A673 (cell line): Measurements from ENCODE around the gene EIF4ENIF1. TPM values are rescaled to one million over a fixed set of nuclear protein-coding genes. Genes with fewer than 3 reads are reported as not detected.

Source experiments
- BruUV-seq: library from RNA; stranded (reverse); fragments of 400-500 nt; replicated peaks from 2 replicates; lab custom pipeline; 2021; lab: Mats Ljungman, UMichigan
- CTCF ChIA-PET: fragments of 300-600 bp; sonication (Branson Sonifier 250); formaldehyde crosslinking; loops from one replicate; lab custom pipeline; 2022; ENCODE audit warnings: antibody characterized with exemption; lab: Charles Lee
- POLR2A ChIA-PET: fragments of 300-600 bp; sonication (Branson Sonifier 250); formaldehyde crosslinking; loops from one replicate; lab custom pipeline; 2022; ENCODE audit warnings: antibody characterized with exemption; ENCODE audit not compliant: low non-redundant PET; lab: Charles Lee
- DNase-seq: peaks from one replicate; pipeline ENCODE4 v3.0.0-alpha.2; 2015; ENCODE audit warnings: low spot score
- H3K27ac ChIP-seq: fragments of 200-600 bp; sonication (generic); 2 replicates; pipeline ENCODE4 v1.5.1; 2016; ENCODE audit warnings: mixed run types, low read depth, mild to moderate bottlenecking, mixed read lengths, antibody characterized with exemption, low read length; ENCODE audit not compliant: poor library complexity, severe bottlenecking
- H3K27me3 ChIP-seq: fragments of 200-600 bp; sonication (generic); replicated peaks from 2 replicates; pipeline ENCODE4 v1.6.1; 2017; ENCODE audit warnings: mixed run types, low read depth, mild to moderate bottlenecking, mixed read lengths, antibody characterized with exemption, low read length; ENCODE audit not compliant: insufficient read depth, poor library complexity
- H3K36me3 ChIP-seq: fragments of 200-600 bp; sonication (generic); 2 replicates; pipeline ENCODE4 v1.6.1; 2016; ENCODE audit warnings: mixed run types, mild to moderate bottlenecking, mixed read lengths, antibody characterized with exemption, low read length; ENCODE audit not compliant: insufficient read depth, poor library complexity, severe bottlenecking
- H3K4me1 ChIP-seq: fragments of 200-600 bp; sonication (generic); 2 replicates; pipeline ENCODE4 v1.6.1; 2017; ENCODE audit warnings: mixed run types, mild to moderate bottlenecking, mixed read lengths, antibody characterized with exemption, low read length; ENCODE audit not compliant: insufficient read depth, poor library complexity, severe bottlenecking
- H3K4me3 ChIP-seq: fragments of 200-600 bp; sonication (generic); 2 replicates; pipeline ENCODE4 v1.5.1; 2016; ENCODE audit warnings: low read depth, mixed run types, mild to moderate bottlenecking, mixed read lengths, low read length; ENCODE audit not compliant: poor library complexity, severe bottlenecking
- H3K9me3 ChIP-seq: fragments of 200-600 bp; sonication (generic); 2 replicates; pipeline ENCODE4 v1.6.1; 2016; ENCODE audit warnings: mixed run types, low read depth, mild to moderate bottlenecking, mixed read lengths, antibody characterized with exemption, low read length; ENCODE audit not compliant: poor library complexity, severe bottlenecking
- CTCF ChIP-seq: fragments of 300-800, 200-600 bp; sonication (generic); conservative IDR thresholded peaks from 2 replicates; pipeline ENCODE4 v1.5.1; 2017; ENCODE audit warnings: low read depth, mild to moderate bottlenecking, antibody characterized with exemption, low read length, moderate library complexity, mixed read lengths
- EZH2 ChIP-seq: fragments of 200-600 bp; sonication (generic); IDR thresholded peaks from 2 replicates; pipeline ENCODE4 v1.6.1; 2017; ENCODE audit warnings: borderline replicate concordance, low read depth, mild to moderate bottlenecking, mixed read lengths, antibody characterized with exemption, low read length; ENCODE audit not compliant: poor library complexity, severe bottlenecking
- intact Hi-C: fragments of 100-400 bp; cut with micrococcal nuclease; formaldehyde crosslinking; loops from one replicate; pipeline ENCODE4 v1.10.0; 2022; ENCODE audit not compliant: unreplicated experiment
- total RNA-seq: library from RNA; stranded (reverse); gene quantifications from 2 replicates; pipeline ENCODE4 v1.2.3, GENCODE V29; 2021

Gene EIF4ENIF1
- total RNA-seq, 1 experiment from 2014 or later = 47.7 TPM

GRCh38 chr22:31447337-31447736 lies 42.3 kb downstream of the EIF4ENIF1 start:
- intact Hi-C loops = no loop called here
- Histone ChIP-seq H3K4me3 (no peak overlapping the region), H3K27me3 (no peaks in the 10 kb centered on the region), H3K27ac (no peak overlapping the region), H3K9me3 (no peaks in the 10 kb centered on the region), H3K36me3 (peaks cover 46% of the 10 kb centered on the region), H3K4me1 (no peaks in the 10 kb centered on the region)
- no peak for DNase-seq
- TF ChIP-seq EZH2 (no peak), CTCF (no peak)
- no TSS peak for BruUV-seq
- CTCF ChIA-PET = no interaction called here
- POLR2A ChIA-PET = no interaction called here

- no peak for TF ChIP-seq CTCF
- no peak for TF ChIP-seq EZH2
- POLR2A ChIA-PET = no interaction called here
- intact Hi-C loops = no loop called here
These were observed 42.9 kb downstream of the EIF4ENIF1 start for GRCh38 chr22:31446767-31447166.

GRCh38 chr22:31446208-31446607 lies 43.4 kb downstream of the EIF4ENIF1 start:
- ChIA-PET POLR2A (no interaction called here), CTCF (no interaction called here)
- H3K36me3 ChIP-seq = peaks cover 53% of the 10 kb centered on the region
- H3K4me1 ChIP-seq = no peaks in the 10 kb centered on the region
- H3K27me3 ChIP-seq = no peaks in the 10 kb centered on the region
- no TSS peak for BruUV-seq
- intact Hi-C loops = no loop called here
- H3K4me3 ChIP-seq = no peak overlapping the region
- H3K9me3 ChIP-seq = no peaks in the 10 kb centered on the region
- TF ChIP-seq EZH2 (no peak), CTCF (no peak)
- no peak overlapping the region for H3K27ac ChIP-seq
- no peak for DNase-seq

More at GRCh38 chr22:31446767-31447166, 42.9 kb downstream of the EIF4ENIF1 start:
- Histone ChIP-seq H3K4me1 (no peaks in the 10 kb centered on the region), H3K27me3 (no peaks in the 10 kb centered on the region), H3K4me3 (no peak overlapping the region), H3K9me3 (no peaks in the 10 kb centered on the region), H3K36me3 (peaks cover 48% of the 10 kb centered on the region), H3K27ac (no peak overlapping the region)
- no TSS peak for BruUV-seq
- CTCF ChIA-PET = no interaction called here
- DNase-seq = no peak
